ENCODE measurements around the gene BLVRB.
A peak's percentile ranks its signal among the peaks of the same experiment; 100 is the strongest.

The BLVRB gene

DNA sequence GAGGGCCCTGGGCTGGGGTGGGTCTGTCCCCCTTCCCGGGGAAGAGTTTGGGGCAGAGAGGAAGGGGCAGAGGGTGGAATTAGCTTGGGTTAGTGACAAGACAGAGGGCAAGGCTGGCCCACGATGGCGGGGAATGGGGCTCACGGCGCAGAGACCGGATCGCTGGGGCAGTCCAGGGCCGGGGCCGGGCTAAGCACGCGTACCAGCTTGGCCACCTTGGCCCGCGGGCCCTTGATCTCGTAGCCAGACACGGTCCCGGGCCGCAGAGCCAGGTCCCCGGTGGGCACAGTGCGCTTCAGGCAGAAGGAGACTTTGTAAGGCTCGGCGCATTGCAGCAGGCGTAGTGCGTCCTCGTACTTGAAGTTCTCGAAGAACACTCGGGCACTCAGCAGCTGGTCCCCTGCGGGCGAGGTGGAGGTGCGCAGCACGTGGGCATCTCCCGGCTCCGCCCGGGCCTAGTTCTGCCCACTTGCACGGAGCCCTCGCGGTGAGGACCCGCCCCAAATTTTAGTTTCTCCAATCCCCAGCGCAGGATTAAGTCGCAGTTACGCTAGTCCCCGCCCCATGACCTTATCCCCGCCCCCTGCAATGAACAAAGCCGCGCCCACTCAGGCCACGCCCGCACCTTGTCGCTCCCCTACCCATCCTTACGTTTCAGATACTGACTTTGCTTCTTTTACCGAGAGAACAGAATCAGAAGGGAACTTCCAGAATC is 67.0 kb downstream of the BLVRB start:
- DNase-seq = peak; percentile 40 to 63 (median 51)

Measured in T-helper 1 cell (primary cell).